Measurements from ENCODE around the gene HDAC4.
A peak's percentile ranks its signal among the peaks of the same experiment; 100 is the strongest.

Gene HDAC4

DNA sequence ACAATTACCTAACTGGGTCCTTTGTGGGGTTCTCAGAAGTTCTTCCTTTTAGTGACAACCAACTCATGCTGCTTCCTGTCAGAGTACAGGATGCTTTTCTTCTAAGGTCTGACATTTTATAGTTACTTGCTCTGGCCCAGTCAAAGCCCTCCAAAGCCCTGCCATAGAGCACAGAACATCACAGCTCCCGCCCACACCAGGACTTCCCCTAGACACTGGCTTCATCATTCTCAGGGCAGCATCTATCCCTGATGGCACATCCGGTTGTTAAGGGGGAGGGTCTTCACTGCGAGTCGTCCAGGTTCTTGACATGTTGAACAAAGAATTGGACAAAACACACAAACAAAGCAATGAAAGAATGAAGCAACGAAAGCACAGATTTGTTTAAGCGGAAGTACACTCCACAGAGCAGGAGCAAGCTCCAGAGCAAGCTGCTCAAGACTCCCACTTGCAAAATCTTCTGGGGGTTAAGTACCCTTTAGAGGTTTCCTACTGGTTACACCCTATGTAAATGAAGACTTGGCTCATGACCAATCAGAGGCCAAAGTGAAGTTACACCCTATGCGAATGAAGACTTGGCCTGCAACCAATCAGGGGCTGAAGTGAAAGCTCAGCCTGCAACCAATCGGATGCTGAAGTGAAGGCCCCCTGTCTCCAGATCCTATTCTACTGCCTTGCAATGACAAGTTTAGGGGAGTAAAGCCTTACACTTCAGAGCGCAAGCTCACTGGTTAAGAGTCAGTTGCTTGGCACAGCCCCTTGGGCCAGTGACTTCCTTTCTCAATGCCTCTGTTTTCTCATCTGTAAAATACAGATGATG lies 79.0 kb downstream of the HDAC4 start:
- TF ChIP-seq, protein P1, sequence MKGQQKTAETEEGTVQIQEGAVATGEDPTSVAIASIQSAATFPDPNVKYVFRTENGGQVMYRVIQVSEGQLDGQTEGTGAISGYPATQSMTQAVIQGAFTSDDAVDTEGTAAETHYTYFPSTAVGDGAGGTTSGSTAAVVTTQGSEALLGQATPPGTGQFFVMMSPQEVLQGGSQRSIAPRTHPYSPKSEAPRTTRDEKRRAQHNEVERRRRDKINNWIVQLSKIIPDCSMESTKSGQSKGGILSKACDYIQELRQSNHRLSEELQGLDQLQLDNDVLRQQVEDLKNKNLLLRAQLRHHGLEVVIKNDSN (IDR thresholded peaks at IDR 0.05): no peak
- no peak for TF ChIP-seq YY1 (IDR thresholded peaks at IDR 0.05; ENCODE audit: low read depth)
- no peak for TF ChIP-seq TAF1 (IDR thresholded peaks at IDR 0.05; ENCODE audit: low read depth)
- no peak for TF ChIP-seq FOXM1 (IDR thresholded peaks at IDR 0.05; ENCODE audit: borderline replicate concordance, low read depth)
- no peak for TF ChIP-seq EGR1 (IDR thresholded peaks at IDR 0.05)
- no peak for TF ChIP-seq CEBPB (IDR thresholded peaks at IDR 0.05)

DNA sequence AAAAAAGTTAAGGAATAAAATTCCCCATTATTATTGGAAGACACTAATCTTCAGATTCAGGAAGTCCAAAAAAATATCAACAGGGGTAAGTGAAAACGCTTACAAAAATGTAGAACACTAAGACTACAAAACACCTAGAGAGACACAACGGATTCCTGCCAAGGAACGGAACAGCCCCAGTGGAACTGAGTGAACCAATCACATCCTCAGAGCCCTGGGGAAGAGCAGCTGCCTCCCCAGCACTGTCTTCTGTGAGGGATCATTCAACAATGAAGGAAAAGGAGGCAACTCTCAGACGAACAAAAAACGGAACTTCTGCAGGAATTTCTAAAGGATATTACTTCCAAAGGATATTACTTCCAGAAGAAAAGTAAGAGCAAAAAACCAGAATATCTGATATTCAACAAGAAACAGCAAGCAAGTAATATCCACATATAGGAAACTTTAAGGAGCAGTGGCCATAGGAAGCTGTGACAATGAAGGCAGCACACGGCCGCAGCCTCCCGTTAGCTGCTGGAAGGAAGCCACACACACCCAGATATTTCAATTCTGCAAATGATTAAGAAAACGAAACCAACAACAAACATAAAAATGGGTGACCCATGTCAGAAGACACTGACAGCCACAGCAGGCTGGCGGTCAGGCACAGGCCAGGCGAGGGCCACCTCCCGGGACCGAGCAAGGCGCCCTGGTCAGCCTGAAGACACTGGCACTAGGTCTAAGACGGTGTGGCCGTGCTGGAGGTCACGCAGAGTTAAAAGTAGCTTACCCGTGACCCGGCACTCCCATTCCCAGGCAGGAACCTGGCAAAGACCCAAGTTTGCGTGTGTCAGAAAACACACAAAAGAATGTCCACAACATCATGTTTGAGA lies 81.8 kb downstream of the HDAC4 start:
- TF ChIP-seq TAF1 (IDR thresholded peaks at IDR 0.05; ENCODE audit: low read depth) (no peak), YY1 (IDR thresholded peaks at IDR 0.05; ENCODE audit: low read depth) (no peak), ZBTB7A (IDR thresholded peaks at IDR 0.05; ENCODE audit: low read depth) (no peak), EGR1 (IDR thresholded peaks at IDR 0.05) (no peak), NFIC (IDR thresholded peaks at IDR 0.05) (0 out of 2 replicates have a peak, but pooled peaks have one; percentile 26)
- TF ChIP-seq, protein P1 (IDR thresholded peaks at IDR 0.05): no peak
- TF ChIP-seq, protein P2, sequence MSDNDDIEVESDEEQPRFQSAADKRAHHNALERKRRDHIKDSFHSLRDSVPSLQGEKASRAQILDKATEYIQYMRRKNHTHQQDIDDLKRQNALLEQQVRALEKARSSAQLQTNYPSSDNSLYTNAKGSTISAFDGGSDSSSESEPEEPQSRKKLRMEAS (IDR thresholded peaks at IDR 0.05): no peak

DNA sequence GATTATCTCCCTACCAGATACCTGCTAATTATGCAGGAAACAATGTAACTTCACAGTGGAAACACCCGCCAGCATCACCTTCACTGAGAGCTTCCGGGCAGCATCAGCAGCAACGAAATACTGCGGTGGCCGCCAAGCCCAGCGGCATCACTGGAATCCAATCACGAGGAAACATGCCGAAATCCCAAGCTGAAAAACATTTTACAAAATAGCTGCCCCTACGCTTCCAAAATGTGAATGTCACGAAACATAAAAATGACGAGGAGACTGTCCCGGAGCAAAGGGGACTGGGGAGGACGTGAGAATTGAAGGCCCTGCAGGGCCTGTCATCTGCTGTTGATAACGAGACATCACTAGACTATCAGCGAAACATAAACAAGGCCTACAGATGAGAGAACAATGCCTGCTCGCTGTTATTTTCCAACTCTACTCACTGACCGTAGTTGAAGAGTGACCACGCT lies 82.6 kb downstream of the HDAC4 start:
- TF ChIP-seq EGR1 (IDR thresholded peaks at IDR 0.05) (no peak), RAD21 (IDR thresholded peaks at IDR 0.05; ENCODE audit: low read depth) (no peak), FOXM1 (IDR thresholded peaks at IDR 0.05; ENCODE audit: borderline replicate concordance, low read depth) (no peak)

DNA sequence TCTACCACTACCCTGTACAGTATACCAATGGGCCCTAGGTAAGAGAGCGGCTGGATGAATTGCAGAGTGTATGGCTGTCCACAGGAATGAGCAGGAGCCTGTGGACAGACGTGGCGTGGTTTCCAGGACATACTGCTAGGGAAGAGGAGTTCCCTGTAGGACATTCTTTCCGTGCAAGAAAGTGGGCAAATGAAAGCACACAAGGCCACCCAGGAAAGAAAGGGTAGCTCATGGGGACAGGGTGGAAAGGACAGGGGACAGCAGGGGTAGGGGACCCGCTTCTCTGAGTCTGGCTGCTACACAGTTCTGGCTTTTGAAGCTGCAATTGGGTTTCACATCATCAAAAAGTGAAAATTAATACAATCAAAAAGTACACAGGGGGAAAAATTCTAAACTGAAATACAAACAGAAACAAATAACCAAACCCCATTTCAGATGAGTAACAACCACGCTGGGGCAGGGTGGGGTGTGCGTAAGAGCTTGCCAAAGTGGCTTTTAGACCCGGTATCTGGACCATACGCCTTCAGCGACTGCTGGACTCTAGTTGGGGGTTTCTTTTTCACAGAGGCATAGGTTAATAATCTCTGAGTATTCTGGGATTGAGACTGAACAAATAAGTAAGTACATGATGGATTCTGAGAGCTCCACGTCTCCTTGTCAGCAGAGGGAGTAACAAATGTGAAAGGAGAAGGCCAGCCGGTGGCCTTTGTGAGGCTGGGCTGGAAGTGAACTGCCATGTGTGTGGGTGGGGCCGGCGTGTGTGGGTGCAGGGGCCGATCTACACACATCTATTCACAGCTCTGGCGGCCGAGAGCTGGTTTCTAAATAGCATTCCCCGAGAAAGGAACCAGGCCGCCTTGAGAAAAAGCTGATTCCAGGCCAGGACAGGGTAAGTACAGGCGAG lies 84.0 kb downstream of the HDAC4 start:
- no peak for TF ChIP-seq TEAD4 (IDR thresholded peaks at IDR 0.05)
- TF ChIP-seq, protein P2 (IDR thresholded peaks at IDR 0.05): no peak

DNA sequence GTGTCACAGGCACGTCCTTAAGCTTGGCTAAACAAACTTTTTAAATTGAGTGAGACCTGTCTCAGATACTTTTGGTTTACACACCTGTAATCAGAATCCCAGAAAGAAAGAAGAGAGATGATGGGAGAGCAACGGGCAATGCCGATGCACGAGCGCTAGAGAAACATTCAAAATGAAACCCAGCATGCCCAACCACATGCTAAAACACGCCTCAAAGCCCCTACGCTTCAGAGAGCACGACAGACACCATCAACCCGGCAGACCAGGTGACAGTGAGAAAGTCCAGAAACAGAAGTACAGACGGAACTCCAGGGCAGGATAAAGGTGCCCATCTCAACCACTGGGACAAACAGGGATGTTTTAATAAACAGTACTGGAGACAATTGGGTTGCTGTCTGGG lies 85.5 kb downstream of the HDAC4 start:
- TF ChIP-seq ZBTB7A (IDR thresholded peaks at IDR 0.05; ENCODE audit: low read depth): no peak
- TF ChIP-seq, protein P2 (IDR thresholded peaks at IDR 0.05): no peak

DNA sequence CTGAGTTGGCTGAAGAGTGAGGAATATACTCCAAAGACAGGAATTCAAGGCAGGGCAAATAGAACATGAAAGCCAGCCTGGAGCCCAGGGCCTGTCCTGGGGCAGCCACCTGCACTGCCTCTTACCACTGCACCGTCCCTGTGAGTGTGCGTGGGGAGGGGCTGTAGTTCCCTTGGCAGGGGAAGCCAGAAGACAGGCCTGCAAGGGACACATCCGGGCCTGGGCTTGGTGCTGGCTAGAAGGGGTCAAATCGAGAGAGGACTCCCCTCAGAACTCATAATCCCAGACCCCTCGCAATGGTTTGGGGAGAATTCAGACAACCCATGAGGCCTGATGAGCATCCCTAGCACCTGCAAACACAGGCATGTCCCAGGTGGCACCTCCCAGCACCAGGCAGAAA lies 87.0 kb downstream of the HDAC4 start:
- TF ChIP-seq TEAD4 (IDR thresholded peaks at IDR 0.05) (no peak), TCF12 (IDR thresholded peaks at IDR 0.05; ENCODE audit: low read depth) (no peak), CEBPB (IDR thresholded peaks at IDR 0.05) (no peak), YY1 (IDR thresholded peaks at IDR 0.05; ENCODE audit: low read depth) (no peak), EP300 (IDR thresholded peaks at IDR 0.05; ENCODE audit: borderline replicate concordance) (no peak), RAD21 (IDR thresholded peaks at IDR 0.05; ENCODE audit: low read depth) (no peak), NFIC (IDR thresholded peaks at IDR 0.05) (no peak), ZBTB7A (IDR thresholded peaks at IDR 0.05; ENCODE audit: low read depth) (no peak), FOXM1 (IDR thresholded peaks at IDR 0.05; ENCODE audit: borderline replicate concordance, low read depth) (no peak), CREB1 (IDR thresholded peaks at IDR 0.05; ENCODE audit: low read depth) (no peak), TAF1 (IDR thresholded peaks at IDR 0.05; ENCODE audit: low read depth) (no peak), EGR1 (IDR thresholded peaks at IDR 0.05) (no peak)
- TF ChIP-seq, protein P1 (IDR thresholded peaks at IDR 0.05): no peak
- TF ChIP-seq, protein P3, sequence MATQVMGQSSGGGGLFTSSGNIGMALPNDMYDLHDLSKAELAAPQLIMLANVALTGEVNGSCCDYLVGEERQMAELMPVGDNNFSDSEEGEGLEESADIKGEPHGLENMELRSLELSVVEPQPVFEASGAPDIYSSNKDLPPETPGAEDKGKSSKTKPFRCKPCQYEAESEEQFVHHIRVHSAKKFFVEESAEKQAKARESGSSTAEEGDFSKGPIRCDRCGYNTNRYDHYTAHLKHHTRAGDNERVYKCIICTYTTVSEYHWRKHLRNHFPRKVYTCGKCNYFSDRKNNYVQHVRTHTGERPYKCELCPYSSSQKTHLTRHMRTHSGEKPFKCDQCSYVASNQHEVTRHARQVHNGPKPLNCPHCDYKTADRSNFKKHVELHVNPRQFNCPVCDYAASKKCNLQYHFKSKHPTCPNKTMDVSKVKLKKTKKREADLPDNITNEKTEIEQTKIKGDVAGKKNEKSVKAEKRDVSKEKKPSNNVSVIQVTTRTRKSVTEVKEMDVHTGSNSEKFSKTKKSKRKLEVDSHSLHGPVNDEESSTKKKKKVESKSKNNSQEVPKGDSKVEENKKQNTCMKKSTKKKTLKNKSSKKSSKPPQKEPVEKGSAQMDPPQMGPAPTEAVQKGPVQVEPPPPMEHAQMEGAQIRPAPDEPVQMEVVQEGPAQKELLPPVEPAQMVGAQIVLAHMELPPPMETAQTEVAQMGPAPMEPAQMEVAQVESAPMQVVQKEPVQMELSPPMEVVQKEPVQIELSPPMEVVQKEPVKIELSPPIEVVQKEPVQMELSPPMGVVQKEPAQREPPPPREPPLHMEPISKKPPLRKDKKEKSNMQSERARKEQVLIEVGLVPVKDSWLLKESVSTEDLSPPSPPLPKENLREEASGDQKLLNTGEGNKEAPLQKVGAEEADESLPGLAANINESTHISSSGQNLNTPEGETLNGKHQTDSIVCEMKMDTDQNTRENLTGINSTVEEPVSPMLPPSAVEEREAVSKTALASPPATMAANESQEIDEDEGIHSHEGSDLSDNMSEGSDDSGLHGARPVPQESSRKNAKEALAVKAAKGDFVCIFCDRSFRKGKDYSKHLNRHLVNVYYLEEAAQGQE (IDR thresholded peaks at IDR 0.05; ENCODE audit: low read depth): no peak
- TF ChIP-seq, protein P2 (IDR thresholded peaks at IDR 0.05): no peak

Data from Ishikawa (cell line).